Ishikawa (cell line): ENCODE results near the gene SURF6.

Experiments used
- CEBPB ChIP-seq: IDR thresholded peaks from 2 replicates; pipeline ENCODE4 v1.6.1; 2012
- CREB1 ChIP-seq: IDR thresholded peaks from 2 replicates; pipeline ENCODE4 v1.6.1; 2012; ENCODE audit warnings: low read depth
- EGR1 ChIP-seq: IDR thresholded peaks from 2 replicates; pipeline ENCODE4 v1.6.1; 2012
- EP300 ChIP-seq: IDR thresholded peaks from 2 replicates; pipeline ENCODE4 v1.6.1; 2012; ENCODE audit warnings: borderline replicate concordance
- FOXM1 ChIP-seq: IDR thresholded peaks from 2 replicates; pipeline ENCODE4 v1.6.1; 2012; ENCODE audit warnings: low read depth, borderline replicate concordance
- NFIC ChIP-seq: IDR thresholded peaks from 2 replicates; pipeline ENCODE4 v1.6.1; 2012
- RAD21 ChIP-seq: IDR thresholded peaks from 2 replicates; pipeline ENCODE4 v1.6.1; 2012; ENCODE audit warnings: low read depth
- TAF1 ChIP-seq: IDR thresholded peaks from 2 replicates; pipeline ENCODE4 v1.6.1; 2012; ENCODE audit warnings: low read depth, mild to moderate bottlenecking
- TCF12 ChIP-seq: IDR thresholded peaks from 2 replicates; pipeline ENCODE4 v1.6.1; 2012; ENCODE audit warnings: low read depth
- TEAD4 ChIP-seq: IDR thresholded peaks from 2 replicates; pipeline ENCODE4 v1.6.1; 2012
- YY1 ChIP-seq: IDR thresholded peaks from 2 replicates; pipeline ENCODE4 v1.6.1; 2012; ENCODE audit warnings: low read depth
- ZBTB7A ChIP-seq: IDR thresholded peaks from 2 replicates; pipeline ENCODE4 v1.6.1; 2012; ENCODE audit warnings: low read depth
- TF ChIP-seq, protein P1 (sequence below): IDR thresholded peaks from 2 replicates; pipeline ENCODE4 v1.6.1; 2012
- TF ChIP-seq, protein P2 (sequence below): IDR thresholded peaks from 2 replicates; pipeline ENCODE4 v1.6.1; 2012; ENCODE audit warnings: low read depth, mild to moderate bottlenecking
- TF ChIP-seq, protein P3 (sequence below): IDR thresholded peaks from 2 replicates; pipeline ENCODE4 v1.6.1; 2012

The SURF6 gene

DNA sequence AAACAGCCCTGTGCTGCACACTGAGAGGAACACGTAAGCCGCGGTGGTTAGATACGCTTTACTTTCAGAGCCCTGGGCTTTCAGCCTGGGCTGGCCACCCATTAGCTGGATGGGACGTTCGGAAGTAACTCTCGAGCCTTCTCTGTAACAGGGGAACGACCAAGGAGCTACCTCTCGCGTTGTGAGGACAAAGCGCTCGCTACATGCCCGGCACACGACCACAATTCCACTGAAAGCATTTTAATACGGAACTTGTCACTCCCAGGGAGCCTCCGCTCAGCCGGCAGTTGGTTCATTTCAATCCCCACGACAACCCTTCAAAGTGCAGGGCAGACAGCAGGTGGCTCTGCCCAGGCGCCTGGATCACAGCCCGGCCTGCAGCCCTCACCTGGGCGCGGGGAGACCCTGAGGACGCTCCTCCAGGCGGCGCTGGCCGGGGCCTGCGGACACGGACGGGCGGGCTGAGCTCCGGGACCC lies 19.9 kb upstream of the SURF6 start:
- TF ChIP-seq CREB1 (no peak), TAF1 (no peak)

DNA sequence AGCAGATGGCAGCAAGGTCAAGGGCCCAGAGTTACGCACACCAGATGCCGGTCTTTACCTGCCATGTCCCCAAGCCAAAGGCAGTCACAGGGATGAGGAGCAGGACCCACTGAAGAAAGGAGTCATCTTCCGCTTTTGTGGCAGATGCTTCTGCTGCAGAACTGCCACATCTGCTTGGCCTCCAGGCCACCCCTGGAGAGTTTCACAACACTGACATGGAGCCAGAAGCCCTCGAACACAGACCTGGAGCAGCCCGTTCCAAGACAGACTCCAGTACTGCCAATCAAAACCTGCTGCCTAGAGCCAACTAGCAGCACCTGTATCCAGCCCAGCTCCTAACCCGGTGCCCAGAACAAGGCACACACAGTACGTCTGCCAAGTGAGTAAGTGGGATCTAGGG lies 18.8 kb upstream of the SURF6 start:
- no peak for TF ChIP-seq TCF12
- no peak for TF ChIP-seq TAF1

DNA sequence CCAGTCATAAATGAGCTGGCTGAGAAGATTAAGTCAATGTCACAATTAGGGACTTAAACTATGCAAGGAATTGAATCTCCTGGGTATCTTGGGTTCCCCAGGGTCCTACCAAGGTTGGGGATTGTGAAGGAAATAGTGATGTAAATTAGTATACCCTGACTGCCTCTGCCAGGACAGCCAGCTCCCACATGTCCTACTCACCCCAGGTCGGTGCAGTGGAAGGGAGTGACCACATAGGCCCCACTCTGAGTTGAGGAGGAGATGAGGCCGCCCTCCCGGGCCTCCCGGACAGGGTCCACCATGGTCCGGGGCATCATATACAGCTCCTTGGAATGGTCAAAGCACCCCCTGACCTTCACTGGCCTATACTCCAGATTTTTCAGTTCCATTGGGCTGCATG lies 17.6 kb upstream of the SURF6 start:
- no peak for TF ChIP-seq TEAD4
- TF ChIP-seq NFIC, result no peak

DNA sequence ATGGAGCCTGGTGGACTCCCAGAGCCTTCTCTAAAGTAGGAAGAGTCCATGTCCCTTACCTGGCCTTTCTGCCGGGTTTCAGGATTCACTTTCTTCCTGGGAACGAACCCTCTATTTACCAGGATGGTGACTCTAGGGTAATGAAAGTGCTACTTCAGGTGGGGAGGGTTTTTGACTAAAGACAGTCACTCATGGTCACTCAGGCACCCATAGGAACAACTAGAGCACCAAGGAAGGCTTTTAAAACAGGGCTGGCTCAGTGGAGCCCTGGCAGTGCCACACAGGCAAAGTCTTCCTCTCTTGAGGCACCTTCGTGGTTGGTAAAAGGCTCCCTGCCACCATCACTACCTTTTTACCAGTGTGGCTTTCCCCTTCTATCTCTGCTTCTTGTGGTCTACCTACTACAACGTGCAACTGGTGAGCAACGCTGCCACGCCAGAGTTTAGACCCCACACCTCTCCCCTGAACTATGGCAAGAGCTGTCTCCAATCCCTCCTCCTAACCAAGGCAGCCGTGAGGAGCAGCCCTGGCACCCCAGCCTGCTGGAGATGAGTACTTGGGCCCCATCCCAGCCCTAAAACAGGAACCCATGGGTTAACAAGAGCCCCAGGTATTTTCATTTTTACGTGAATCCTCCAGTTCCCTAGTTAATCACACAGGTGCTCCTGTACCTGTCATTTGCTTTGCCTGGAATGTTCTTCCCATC lies 16.8 kb upstream of the SURF6 start:
- TF ChIP-seq FOXM1 (no peak), TCF12 (no peak), YY1 (no peak), CREB1 (no peak), NFIC (no peak)

DNA sequence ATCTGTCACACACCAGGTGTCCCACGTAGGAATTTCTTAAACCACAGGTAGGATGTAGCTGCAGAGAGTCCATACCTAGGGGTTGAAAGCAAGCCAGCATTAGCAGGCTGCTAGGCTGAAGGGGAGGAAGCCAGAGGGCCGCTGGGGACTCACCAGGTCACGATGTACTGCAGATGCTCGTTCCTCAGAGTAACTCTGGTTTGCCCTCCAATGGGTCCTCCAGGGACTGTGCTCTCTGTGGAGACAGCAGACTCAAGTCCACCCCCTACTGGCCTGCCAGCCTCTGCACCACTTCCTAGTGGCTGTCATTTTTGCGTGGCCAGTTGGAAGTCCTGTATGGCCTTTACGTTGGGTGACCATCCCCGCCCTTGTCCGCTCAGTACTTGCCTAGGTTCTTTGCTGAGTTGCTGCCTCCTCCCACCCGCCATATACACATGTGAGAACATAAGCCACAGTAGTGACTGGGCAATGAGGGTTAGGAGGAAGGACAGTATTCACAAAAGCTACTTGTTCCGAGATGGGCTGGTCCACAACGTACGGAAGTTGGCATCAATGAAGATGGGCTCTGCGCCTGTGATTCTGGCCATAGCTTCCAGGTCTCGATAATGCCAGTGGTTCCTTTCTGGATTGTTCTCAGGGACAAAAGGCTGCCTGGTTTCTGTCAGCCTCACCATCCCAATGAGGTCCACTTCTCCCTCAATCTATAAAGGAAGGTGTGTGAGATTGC lies 16.1 kb upstream of the SURF6 start:
- TF ChIP-seq, protein P1, sequence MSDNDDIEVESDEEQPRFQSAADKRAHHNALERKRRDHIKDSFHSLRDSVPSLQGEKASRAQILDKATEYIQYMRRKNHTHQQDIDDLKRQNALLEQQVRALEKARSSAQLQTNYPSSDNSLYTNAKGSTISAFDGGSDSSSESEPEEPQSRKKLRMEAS, result no peak
- TF ChIP-seq RAD21, result no peak
- no peak for TF ChIP-seq CREB1
- TF ChIP-seq CEBPB, result no peak

DNA sequence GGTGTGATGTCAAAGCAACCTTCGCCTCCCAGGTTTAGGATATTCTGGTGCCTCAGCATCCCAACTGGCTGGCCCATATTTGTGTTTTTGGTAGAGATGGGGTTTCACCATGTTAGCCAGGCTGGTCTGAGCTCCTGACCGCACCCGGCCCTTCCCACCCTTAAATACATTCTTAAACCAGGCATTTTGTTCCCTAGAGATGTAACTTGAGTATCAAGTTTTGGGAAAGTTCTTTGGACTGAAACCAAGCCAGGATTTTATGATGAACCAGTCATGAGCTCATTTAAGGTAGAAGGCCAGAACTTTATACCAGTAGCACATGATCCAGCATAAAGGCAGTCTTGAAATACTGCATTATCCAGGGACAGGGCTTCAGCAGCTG lies 15.5 kb upstream of the SURF6 start:
- TF ChIP-seq EGR1 (no peak), TAF1 (no peak), RAD21 (no peak)
- TF ChIP-seq, protein P1, result no peak

DNA sequence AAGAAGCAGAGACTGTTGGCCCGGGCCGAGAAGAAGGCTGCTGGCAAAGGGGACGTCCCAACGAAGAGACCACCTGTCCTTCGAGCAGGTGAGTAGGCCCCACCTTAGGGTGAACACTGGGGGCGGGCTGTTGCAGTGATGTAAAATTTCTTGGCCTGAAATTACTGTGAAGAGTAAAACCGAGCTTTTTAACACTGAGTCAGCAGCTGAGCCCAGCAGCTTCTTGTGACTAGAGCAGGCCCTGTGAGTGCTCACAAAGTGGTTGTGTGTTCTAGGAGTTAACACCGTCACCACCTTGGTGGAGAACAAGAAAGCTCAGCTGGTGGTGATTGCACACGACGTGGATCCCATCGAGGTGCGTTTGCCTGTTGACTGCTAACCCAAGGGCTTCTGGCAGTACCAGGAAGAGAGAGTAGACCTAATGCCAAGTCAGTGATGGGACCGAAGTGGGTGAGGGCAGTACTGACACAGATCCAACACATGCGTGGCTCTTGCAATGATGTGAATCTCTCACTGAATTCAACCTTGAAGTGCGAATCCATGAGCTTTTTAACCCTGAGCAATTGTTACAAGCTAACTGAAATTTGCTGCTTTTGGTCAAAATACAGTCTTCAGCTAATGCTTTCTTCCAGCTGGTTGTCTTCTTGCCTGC lies 14.1 kb upstream of the SURF6 start:
- no peak for TF ChIP-seq TCF12
- TF ChIP-seq, protein P2, sequence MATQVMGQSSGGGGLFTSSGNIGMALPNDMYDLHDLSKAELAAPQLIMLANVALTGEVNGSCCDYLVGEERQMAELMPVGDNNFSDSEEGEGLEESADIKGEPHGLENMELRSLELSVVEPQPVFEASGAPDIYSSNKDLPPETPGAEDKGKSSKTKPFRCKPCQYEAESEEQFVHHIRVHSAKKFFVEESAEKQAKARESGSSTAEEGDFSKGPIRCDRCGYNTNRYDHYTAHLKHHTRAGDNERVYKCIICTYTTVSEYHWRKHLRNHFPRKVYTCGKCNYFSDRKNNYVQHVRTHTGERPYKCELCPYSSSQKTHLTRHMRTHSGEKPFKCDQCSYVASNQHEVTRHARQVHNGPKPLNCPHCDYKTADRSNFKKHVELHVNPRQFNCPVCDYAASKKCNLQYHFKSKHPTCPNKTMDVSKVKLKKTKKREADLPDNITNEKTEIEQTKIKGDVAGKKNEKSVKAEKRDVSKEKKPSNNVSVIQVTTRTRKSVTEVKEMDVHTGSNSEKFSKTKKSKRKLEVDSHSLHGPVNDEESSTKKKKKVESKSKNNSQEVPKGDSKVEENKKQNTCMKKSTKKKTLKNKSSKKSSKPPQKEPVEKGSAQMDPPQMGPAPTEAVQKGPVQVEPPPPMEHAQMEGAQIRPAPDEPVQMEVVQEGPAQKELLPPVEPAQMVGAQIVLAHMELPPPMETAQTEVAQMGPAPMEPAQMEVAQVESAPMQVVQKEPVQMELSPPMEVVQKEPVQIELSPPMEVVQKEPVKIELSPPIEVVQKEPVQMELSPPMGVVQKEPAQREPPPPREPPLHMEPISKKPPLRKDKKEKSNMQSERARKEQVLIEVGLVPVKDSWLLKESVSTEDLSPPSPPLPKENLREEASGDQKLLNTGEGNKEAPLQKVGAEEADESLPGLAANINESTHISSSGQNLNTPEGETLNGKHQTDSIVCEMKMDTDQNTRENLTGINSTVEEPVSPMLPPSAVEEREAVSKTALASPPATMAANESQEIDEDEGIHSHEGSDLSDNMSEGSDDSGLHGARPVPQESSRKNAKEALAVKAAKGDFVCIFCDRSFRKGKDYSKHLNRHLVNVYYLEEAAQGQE, result no peak
- no peak for TF ChIP-seq TEAD4
- no peak for TF ChIP-seq YY1
- TF ChIP-seq FOXM1, result no peak
- TF ChIP-seq EP300, result no peak
- no peak for TF ChIP-seq RAD21
- TF ChIP-seq NFIC, result no peak
- no peak for TF ChIP-seq ZBTB7A
- TF ChIP-seq, protein P1, result no peak
- TF ChIP-seq CREB1, result no peak
- no peak for TF ChIP-seq EGR1
- TF ChIP-seq CEBPB, result no peak

DNA sequence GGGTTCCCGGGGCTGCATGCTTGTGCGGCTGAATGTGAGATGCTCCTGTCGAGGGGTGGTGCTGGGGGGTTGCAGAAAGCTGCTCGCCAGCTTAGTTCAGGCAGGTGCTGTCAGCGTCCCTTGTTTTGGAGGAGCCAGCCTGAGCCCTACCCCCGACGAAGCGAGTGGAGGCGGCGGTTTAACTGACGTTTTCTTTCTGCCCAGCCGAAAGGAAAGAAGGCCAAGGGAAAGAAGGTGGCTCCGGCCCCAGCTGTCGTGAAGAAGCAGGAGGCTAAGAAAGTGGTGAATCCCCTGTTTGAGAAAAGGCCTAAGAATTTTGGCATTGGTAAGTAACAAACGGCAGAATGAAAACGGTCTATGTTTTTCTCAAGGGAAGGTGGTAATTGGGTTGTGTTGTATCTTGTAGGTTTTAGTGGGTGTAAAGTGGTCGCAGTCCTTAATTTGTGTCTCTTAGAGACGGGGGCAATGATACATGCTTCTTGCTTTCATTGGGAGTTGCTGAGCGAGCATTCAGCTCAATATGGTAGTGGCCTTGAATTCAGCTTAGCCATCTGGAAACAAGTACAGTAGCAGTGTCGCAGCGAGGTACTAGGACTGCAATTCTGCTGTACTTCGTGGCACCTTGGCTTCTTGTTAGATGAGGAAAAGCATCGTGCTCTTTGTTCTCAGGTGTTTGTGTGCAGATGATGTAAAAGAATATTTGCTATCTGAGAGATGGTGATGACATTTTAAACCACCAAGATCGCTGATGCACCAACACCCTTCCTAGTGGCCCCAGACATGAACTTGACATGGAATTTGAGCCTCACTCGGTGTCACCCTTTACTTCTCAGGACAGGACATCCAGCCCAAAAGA lies 13.0 kb upstream of the SURF6 start:
- TF ChIP-seq TAF1 (no peak), NFIC (no peak), CREB1 (no peak), TEAD4 (no peak), CEBPB (no peak), EP300 (no peak)
- TF ChIP-seq, protein P3, sequence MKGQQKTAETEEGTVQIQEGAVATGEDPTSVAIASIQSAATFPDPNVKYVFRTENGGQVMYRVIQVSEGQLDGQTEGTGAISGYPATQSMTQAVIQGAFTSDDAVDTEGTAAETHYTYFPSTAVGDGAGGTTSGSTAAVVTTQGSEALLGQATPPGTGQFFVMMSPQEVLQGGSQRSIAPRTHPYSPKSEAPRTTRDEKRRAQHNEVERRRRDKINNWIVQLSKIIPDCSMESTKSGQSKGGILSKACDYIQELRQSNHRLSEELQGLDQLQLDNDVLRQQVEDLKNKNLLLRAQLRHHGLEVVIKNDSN, result no peak
